Uterus (tissue), 2 donors: Measurements from ENCODE around the gene ARHGEF6.

Source experiments
- CTCF ChIP-seq, 4 experiments: fragments of 200-600 bp in 2 of 4; fragments of 450-650 bp in 2 of 4; sonication (generic) in 2 of 4; IDR thresholded peaks; one replicate each; pipeline ENCODE4 v1.5.1; 2016 to 2019; ENCODE audit warnings: antibody characterized with exemption in 4 of 4, mild to moderate bottlenecking in 2 of 4, moderate library complexity in 1 of 4
- POLR2A ChIP-seq, 2 donors: fragments of 450-650 bp; IDR thresholded peaks; one replicate each; pipeline ENCODE4 v1.6.1; 2016; ENCODE audit warnings: antibody characterized with exemption in 2 of 2, mild to moderate bottlenecking in 1 of 2, moderate library complexity in 1 of 2

- no peak for TF ChIP-seq CTCF (IDR thresholded peaks at IDR 0.05)
- TF ChIP-seq POLR2A (IDR thresholded peaks at IDR 0.05): no peak
Measured at GRCh38 chrX:136667446-136668168, 113.1 kb downstream of the ARHGEF6 start.
